Hematopoietic multipotent progenitor cell treated with erythropoietin and hydrocortisone succinate and interleukin-3 and kit ligand, for 15 days (in vitro differentiated cells): ENCODE results near the gene COL26A1.
"Not testable (repeated sequence)": the region's sequence is repeated elsewhere in the genome, so short reads cannot be mapped to it uniquely, and the experiment has no call there.

Source experiments
- DNase-seq: peaks from one replicate; pipeline ENCODE4 v3.0.0-alpha.2; 2015; ENCODE audit warnings: low spot score

COL26A1 gene

GRCh38 chr7:101450064-101450463 lies 87.4 kb downstream of the COL26A1 start:
- no peak for DNase-seq

GRCh38 chr7:101453617-101454016 lies 90.9 kb downstream of the COL26A1 start:
- no peak for DNase-seq

GRCh38 chr7:101457001-101457750 lies 94.5 kb downstream of the COL26A1 start:
- no peak for DNase-seq

GRCh38 chr7:101465131-101465530 lies 102.5 kb downstream of the COL26A1 start:
- no peak for DNase-seq

GRCh38 chr7:101465576-101466196 lies 103.0 kb downstream of the COL26A1 start:
- DNase-seq: no peak

GRCh38 chr7:101466871-101467270 lies 104.2 kb downstream of the COL26A1 start:
- DNase-seq: no peak

GRCh38 chr7:101468546-101469275 lies 106.0 kb downstream of the COL26A1 start:
- no peak for DNase-seq

- DNase-seq: no peak
These were observed 108.2 kb downstream of the COL26A1 start for GRCh38 chr7:101470668-101471487.

- no peak for DNase-seq
These were observed 111.5 kb downstream of the COL26A1 start for GRCh38 chr7:101474178-101474577.

GRCh38 chr7:101475691-101476090 lies 113.0 kb downstream of the COL26A1 start:
- not testable (repeated sequence) for DNase-seq

- DNase-seq: no peak
These were observed 116.5 kb downstream of the COL26A1 start for GRCh38 chr7:101479217-101479616.

- DNase-seq: not testable (repeated sequence)
These were observed 123.4 kb downstream of the COL26A1 start for GRCh38 chr7:101486056-101486432.

GRCh38 chr7:101486433-101487104 lies 123.9 kb downstream of the COL26A1 start:
- no peak for DNase-seq

- no peak for DNase-seq
These were observed 124.4 kb downstream of the COL26A1 start for GRCh38 chr7:101487105-101487458.

- no peak for DNase-seq
These were observed 125.1 kb downstream of the COL26A1 start for GRCh38 chr7:101487753-101488152.

GRCh38 chr7:101488826-101489572 lies 126.3 kb downstream of the COL26A1 start:
- no peak for DNase-seq

- DNase-seq: not testable (repeated sequence)
These were observed 127.8 kb downstream of the COL26A1 start for GRCh38 chr7:101490439-101490838.

GRCh38 chr7:101491442-101491841 lies 128.8 kb downstream of the COL26A1 start:
- not testable (repeated sequence) for DNase-seq

- no peak for DNase-seq
These were observed 132.1 kb downstream of the COL26A1 start for GRCh38 chr7:101494602-101495329.

GRCh38 chr7:101496017-101496416 lies 133.3 kb downstream of the COL26A1 start:
- no peak for DNase-seq
